Suppressor macrophage treated with lipopolysaccharide for 1 hour (primary cell): ENCODE results near the gene KLF11.
"Not testable (repeated sequence)": the region's sequence is repeated elsewhere in the genome, so short reads cannot be mapped to it uniquely, and the experiment has no call there.

Experiments
- DNase-seq, 3 donors: peaks; one replicate each; pipeline ENCODE4 v3.0.0-alpha.2; 2020 to 2022

Gene KLF11

GRCh38 chr2:10087360-10087759 is 44.0 kb downstream of the KLF11 start:
- DNase-seq, result no peak

- no peak for DNase-seq
Observed at GRCh38 chr2:10089565-10090190, 46.3 kb downstream of the KLF11 start.

GRCh38 chr2:10091182-10091888 is 48.0 kb downstream of the KLF11 start:
- peak in 1 of 3 donors; percentile 21 for DNase-seq

- DNase-seq, result not testable (repeated sequence)
Observed at GRCh38 chr2:10091889-10092244, 48.5 kb downstream of the KLF11 start.

- no peak for DNase-seq
Observed at GRCh38 chr2:10094271-10094814, 51.0 kb downstream of the KLF11 start.

- DNase-seq, result no peak
Observed at GRCh38 chr2:10095175-10095574, 51.8 kb downstream of the KLF11 start.

GRCh38 chr2:10096641-10097040 is 53.3 kb downstream of the KLF11 start:
- no peak for DNase-seq

GRCh38 chr2:10097352-10098148 is 54.2 kb downstream of the KLF11 start:
- peak; percentile 81 to 87 (median 83) for DNase-seq

- no peak for DNase-seq
Observed at GRCh38 chr2:10101491-10101890, 58.1 kb downstream of the KLF11 start.

- DNase-seq, result no peak
Observed at GRCh38 chr2:10103179-10103578, 59.8 kb downstream of the KLF11 start.
